GM03348 (cell line): ENCODE data around the gene FGFRL1.
A peak's percentile ranks its signal among the peaks of the same experiment; 100 is the strongest.

Source experiments
- DNase-seq: peaks from one replicate; pipeline ENCODE4 v3.0.0; 2012; ENCODE audit warnings: low spot score

The FGFRL1 gene

GRCh38 chr4:1006856-1007255, 4.6 kb upstream of the FGFRL1 start:
- no peak for DNase-seq

GRCh38 chr4:1008840-1009541, 2.4 kb upstream of the FGFRL1 start:
- no peak for DNase-seq

GRCh38 chr4:1009542-1010394, 1.7 kb upstream of the FGFRL1 start:
- peak; percentile 97 for DNase-seq

- peak; percentile 91 for DNase-seq
Observed at GRCh38 chr4:1010395-1011021, 918 bp upstream of the FGFRL1 start.

- no peak for DNase-seq
Observed at GRCh38 chr4:1011666-1012033, 224 bp downstream of the FGFRL1 start.

GRCh38 chr4:1012034-1012739, 761 bp downstream of the FGFRL1 start:
- peak; percentile 68 for DNase-seq

GRCh38 chr4:1013225-1014073, 2.0 kb downstream of the FGFRL1 start:
- DNase-seq, result no peak

- no peak for DNase-seq
Observed at GRCh38 chr4:1014291-1015167, 3.1 kb downstream of the FGFRL1 start.

- no peak for DNase-seq
Observed at GRCh38 chr4:1015179-1015578, 3.8 kb downstream of the FGFRL1 start.

GRCh38 chr4:1015746-1016145, 4.3 kb downstream of the FGFRL1 start:
- DNase-seq, result no peak

GRCh38 chr4:1017211-1017610, 5.8 kb downstream of the FGFRL1 start:
- no peak for DNase-seq

GRCh38 chr4:1017706-1018105, 6.3 kb downstream of the FGFRL1 start:
- no peak for DNase-seq

- no peak for DNase-seq
Observed at GRCh38 chr4:1018147-1019020, 7.0 kb downstream of the FGFRL1 start.

- DNase-seq, result no peak
Observed at GRCh38 chr4:1019320-1019719, 7.9 kb downstream of the FGFRL1 start.

- no peak for DNase-seq
Observed at GRCh38 chr4:1019729-1020470, 8.5 kb downstream of the FGFRL1 start.

GRCh38 chr4:1021386-1022050, 10.1 kb downstream of the FGFRL1 start:
- no peak for DNase-seq

GRCh38 chr4:1022051-1022738, 10.8 kb downstream of the FGFRL1 start:
- no peak for DNase-seq

- no peak for DNase-seq
Observed at GRCh38 chr4:1022739-1023066, 11.3 kb downstream of the FGFRL1 start.
